Measurements from ENCODE around the gene KANSL3.
"Not testable (repeated sequence)": the region's sequence is repeated elsewhere in the genome, so short reads cannot be mapped to it uniquely, and the experiment has no call there.

KANSL3 gene

DNA sequence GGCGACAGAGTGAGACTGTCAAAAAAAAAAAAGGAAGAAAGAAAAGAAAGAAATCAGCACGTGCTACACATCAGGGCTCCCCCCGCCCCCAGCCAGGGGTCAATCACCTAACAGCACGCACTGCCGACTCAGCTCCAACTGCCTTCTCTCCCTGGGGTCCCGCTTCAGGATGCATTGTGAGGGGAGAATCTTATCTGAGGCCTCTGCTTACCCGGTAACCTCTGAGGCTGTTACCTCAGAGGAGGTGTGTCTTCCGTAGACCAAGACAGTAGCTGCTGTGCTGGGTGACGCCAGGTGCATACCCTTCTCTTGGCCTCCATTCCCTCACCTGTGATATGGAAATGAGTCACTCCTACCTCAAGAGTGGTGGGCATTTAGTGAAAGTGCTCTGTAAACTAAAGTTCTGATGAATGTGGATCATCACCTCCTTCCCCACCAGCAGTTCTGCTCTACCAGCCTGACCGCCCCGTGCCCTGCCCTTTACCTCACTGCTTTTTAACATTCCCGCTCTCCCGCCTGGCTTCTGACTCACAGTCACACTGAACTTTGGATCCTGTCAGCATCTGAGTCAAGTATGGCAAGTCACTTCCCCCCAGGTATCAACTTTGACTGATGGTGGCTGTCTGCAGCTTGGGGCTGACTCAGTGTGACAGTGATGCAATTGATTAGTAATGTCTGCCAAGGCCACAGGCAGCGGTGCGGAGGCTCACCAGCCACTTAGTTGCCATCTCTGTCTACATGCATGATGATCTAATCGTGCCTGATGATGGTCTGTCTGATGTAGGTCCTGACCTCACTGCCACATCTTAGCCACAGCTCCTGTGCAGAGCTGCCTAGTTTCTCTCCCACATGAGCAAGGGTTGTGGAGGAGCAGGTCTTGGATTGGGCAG lies 81.4 kb downstream of the KANSL3 start:
- no peak for DNase-seq

GRCh38 chr2:96555146-96555610 lies 82.9 kb downstream of the KANSL3 start:
- no peak for DNase-seq

DNA sequence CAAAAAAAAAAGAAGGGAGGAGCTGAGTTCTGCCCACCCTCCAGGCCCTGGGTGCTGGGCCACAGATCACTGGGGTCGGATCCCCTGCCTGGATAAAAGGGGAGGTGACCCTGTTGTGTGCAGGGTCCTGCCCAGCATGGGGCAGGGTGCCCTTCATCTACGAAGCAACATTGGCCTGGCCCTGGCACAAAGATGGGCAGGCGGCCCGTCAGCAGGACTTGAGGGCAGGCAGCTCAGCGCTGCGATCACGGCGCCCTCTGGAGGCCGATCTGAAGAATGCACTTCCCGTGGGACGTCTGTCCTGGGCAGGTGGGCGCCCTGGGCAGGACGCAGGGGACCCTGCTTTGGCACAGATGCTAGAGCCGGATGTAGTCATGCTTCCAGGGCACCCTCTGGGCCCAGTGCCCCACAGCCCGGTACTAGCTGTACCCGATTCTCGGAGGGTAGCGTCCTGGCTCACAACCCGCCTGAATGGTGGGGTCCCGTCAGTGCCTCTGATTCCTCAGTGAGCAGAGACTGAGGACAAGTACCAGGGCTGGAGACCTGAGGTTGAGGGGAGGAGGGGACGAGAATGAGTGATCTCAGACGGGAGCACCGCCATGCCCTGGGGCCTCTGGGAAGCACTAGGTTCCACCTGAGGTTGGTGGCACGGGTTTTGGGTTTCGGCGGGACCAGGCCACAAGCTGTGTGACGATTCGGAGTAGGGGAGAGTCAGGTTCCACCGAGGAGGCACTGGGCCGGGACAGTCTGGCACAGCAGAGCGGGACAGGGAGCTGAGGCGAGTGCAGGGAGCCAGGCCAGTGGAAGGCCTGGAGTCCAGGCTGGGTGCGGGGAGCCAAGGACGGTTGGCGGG lies 83.6 kb downstream of the KANSL3 start:
- DNase-seq, result peak in 1 of 2 experiments; percentile 37

DNA sequence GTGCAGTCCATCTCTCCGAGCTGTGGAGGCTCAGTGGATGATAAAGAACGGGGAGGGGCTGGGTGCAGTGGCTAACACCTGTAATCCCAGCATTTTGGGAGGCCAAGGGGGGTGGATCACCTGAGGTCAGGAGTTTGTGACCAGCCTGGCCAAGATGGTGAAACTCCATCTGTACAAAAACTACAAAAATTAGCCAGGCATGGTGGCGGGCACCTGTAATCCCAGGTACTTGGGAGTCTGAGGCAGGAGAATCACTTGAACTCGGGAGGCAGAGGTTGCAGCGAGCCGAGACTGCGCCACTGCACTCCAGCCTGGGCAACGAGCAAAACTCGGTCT lies 84.2 kb downstream of the KANSL3 start:
- not testable (repeated sequence) for DNase-seq

DNA sequence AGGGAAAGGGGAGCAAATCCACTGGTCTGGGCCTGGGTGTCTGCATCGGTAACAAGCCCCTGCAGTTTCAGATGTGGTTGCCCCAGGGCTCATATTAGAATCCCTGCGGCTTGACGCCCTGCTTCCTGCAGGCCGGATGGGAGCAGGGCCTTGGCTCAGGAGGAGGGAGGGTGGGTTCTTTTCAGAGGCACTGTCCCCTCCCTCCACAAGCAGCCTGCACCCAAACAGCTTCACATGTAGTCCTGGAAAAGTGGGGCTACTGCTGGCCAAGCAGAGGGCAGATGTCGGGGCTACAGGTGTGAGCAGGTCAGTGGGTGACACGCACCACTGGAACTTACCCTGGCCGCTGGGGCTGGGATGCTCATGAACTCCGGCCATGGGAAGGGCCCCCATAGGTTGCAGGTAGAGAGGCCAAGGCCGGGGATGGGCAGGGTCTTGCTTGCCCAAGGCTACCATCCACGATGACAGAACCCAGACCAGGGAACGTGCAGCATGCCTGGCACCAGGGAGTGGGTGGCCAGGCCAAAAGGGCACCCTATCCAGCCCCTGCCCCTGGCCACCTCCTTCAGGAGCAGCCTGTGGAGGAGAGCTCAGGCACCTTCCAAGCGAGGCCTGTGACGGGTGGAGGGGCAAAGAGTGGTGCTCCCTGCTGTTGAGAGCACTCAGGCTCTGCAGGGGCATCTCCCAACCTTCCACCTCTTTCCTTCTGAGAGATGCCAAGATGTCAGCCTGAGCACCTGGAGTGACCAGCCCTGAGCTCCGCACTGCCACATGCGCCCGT lies 84.7 kb downstream of the KANSL3 start:
- DNase-seq, result no peak

DNA sequence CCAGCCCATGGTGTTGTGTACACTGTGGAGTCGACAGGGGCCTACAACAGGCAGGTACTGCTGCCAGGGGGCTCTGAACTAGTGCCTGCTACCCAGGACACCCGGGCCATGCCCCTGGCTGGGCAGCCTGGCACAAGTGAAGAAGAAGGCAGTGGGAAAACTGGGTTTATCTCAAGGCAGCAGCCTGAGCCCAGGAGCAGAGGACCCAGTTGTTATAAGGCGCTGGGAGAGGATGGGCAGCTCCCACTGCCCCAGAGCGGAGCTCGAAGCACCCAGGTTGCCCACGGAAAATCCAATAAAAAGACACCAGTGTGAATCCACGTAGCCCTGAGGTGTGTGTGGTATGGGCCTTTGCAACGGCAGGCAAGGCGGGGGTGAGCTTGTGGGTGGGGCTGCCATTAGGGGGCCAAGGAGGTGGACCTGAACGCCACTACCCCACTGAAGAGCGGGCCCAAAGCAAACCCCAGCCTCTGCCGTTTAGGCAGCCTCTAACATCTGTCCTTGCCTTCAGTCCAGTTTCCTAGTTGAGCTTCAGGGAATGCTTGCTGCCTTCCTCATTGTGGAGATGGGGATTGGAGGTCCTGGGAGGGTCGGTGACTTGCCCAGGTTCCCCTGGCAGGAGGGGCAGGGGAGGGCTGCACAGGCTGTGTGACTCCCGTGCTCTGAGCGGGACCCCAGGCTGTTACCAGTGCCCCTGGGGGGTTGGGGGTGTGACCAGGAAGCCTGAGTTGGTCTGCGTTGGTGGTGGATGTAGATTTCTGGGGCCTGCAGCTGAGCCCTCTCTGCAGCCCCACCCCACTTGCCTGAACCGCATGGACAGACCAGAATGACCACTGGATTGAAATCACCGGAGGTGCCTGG lies 85.6 kb downstream of the KANSL3 start:
- DNase-seq, result no peak

GRCh38 chr2:96551605-96552314 lies 86.4 kb downstream of the KANSL3 start:
- no peak for DNase-seq

DNA sequence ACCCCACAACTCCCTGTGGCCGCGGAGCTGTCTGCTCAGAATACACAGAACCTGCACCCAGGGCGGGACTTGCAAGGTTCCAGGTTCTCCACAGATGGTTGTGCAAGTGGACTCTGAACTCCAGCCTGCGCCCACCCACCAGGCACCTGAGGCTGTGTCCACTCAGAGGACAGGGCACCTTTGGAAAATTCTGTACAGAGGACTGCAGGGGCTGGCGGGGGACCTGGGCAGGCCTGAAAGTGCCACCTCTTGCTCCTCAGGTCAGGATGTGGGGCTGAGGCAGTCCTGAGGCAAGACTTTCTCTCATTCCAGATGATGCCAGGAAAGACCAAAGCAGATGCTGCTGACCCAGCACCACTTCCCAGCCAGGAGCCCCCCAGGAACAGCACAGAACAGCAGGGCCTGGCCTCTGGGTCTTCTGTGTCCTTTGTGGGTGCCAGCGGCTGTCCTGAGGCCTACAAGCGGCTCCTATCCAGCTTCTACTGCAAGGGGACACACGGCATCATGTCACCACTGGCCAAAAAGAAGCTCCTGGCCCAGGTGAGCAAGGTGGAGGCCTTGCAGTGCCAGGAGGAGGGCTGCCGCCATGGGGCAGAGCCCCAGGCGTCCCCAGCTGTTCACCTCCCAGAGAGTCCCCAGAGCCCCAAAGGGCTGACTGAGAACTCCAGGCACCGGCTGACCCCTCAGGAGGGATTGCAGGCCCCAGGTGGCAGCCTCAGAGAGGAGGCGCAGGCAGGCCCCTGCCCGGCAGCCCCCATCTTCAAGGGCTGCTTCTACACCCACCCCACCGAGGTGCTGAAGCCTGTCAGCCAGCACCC lies 87.1 kb downstream of the KANSL3 start:
- DNase-seq, result no peak

- no peak for DNase-seq
Measured at GRCh38 chr2:96549967-96550786, 87.9 kb downstream of the KANSL3 start.

DNA sequence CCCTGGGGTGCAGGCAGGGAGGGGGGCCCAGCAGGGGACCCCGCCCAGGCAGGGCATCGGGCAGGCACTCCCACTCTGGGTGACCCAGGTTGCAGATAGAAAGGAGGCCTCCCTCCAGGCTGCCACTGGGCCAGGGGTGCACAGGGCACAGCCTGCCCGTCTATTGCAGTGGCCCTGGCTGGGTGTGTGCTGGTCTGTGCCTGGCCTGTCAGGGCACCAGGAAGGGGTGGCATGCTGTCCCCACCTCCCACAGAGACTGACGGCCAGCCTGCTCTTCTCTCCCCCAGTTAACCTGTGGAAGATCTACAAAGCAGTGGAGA lies 88.7 kb downstream of the KANSL3 start:
- DNase-seq, result no peak

DNA sequence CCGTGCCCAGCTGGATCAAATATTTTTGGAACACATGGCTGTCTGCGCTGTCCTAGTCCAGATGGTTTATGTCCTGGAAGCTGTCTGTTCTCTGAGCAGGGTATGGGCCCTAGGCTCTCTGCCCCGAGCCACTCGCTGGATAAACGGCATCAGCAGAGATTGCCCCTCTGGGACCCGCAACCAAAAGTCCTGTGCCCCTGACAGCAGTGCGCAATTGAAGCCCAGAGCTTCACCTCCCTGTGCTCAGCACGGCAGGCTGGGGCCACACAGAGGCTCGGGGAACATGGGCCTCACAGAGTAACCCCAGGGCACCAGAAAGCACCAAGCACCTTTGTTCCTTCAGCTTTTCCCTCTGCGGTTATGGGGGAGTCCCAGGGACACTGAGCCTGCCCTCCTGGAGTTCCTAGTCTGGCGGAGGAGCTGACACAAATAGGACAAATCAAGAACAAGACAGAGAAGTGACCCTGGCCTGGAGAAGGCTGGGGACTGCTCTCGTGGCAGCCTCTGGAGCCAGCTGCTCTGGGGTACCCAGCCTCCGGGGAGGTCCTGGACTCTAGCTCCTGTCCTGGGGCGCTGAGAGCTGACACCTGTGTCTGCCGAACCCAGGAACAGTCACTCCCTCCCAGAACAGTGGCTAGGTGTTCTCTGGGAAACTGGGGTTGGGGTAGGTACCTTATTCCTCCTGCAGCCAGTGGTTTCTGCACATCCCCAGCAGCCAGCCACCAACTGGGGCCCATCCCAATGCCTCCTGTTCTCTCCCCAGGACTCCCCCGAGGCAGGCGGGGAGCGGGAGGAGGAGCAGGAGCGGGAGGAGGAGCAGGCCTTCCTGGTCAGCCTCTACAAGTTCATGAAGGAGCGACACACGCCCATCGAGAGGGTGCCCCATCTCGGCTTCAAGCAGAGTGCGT lies 89.3 kb downstream of the KANSL3 start:
- DNase-seq, result no peak

DNA sequence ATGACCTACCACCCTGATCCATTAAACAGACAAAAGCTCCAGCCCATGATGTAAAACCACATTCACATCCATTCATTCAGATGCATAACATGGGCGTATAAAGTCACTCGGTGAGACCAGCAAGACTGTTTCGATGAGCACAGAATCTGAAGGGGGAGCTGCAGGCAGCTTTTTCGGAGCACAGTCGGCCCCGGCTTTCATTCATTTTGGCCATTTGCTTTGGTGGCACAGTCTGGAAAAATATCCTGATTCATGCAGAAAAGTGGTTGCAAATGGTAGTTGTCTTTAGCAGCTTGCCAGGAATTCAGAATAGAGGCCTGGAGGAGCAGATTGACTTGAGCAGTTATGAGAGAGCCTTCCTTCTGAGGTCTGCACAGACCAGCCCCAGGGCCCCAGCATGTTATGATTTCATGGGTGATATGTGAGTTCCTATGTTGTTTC lies 90.4 kb downstream of the KANSL3 start:
- DNase-seq, result no peak

DNA sequence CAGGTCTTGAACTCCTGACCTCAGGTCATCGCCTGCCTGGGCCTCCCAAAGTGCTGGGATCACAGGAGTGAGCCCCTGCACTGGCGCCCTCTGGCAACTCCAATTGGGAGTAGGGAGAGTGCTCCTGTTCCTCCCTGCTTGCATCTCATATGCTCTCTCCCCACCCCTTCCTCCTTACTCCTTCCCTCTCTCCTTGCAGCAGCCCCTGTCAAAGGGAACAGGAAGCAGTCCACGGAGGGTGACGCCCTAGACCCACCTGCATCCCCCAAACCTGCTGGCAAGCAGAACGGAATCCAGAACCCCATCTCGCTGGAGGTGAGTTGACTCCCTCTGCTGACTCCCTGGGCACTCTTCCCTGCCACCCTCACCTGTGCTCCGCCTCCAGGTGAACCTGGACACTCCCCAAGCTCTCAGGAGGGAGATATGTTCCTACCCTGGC lies 90.9 kb downstream of the KANSL3 start:
- no peak for DNase-seq

- DNase-seq, result no peak
Measured at GRCh38 chr2:96546797-96547196, 91.3 kb downstream of the KANSL3 start.

DNA sequence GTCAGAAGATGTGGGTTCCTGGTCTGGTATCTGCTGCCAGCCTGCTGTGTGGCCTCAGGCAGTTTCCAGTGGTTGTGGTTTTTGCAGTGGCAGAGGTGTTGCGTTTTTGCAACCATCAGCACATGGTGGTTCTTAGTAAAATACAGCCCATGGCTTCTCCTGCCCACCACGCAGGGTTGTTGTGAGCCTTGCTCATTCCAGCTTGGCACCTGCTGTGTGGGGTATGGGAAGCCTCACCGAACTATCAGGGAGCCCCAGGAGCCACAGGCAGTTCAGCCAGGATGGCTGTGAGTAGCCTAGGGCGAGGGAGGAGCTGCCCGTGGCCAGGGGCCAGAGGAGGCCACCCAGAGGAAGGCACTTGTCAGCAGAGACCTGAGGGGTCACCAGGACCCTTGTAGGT lies 91.8 kb downstream of the KANSL3 start:
- no peak for DNase-seq

Measured in NCI-H1930 (cell line).